SK-N-SH (cell line): ENCODE results near the gene NFIA. TPM values are rescaled to one million over a fixed set of nuclear protein-coding genes. Genes with fewer than 3 reads are reported as not detected.

Source experiments
- CTCF ChIA-PET: fragments of 300-600, 350-600 bp; formaldehyde crosslinking; extraction: SDS; loops from one replicate; lab custom pipeline; 2021; lab: Yijun Ruan, JAX
- POLR2A ChIA-PET: fragments of 350-600 bp; sonication (Branson Sonifier 250); formaldehyde crosslinking; extraction: SDS; loops from one replicate; lab custom pipeline; 2020; ENCODE audit warnings: antibody characterized with exemption, inconsistent platforms; lab: Yijun Ruan, JAX
- DNase-seq: peaks from one replicate; pipeline ENCODE4 v3.0.0; 2012
- H2AFZ ChIP-seq: fragments of 200-600 bp; sonication (generic); 2 replicates; pipeline ENCODE4 v1.8.1; 2016; ENCODE audit warnings: antibody characterized with exemption, mild to moderate bottlenecking, low read depth
- H3F3A ChIP-seq: fragments of 200-600 bp; sonication (generic); replicated peaks from 2 replicates; pipeline ENCODE3; 2016; ENCODE audit warnings: antibody characterized with exemption, mild to moderate bottlenecking; ENCODE audit not compliant: insufficient read depth
- H3K27ac ChIP-seq, 2 experiments: fragments of 200-500 bp in 1 of 2; fragments of 200-600 bp in 1 of 2; sonication (Bioruptor generic) in 1 of 2; sonication (generic), shearing (Covaris generic) in 1 of 2; 2 replicates each; pipeline versions ENCODE4 v1.5.1 to v1.6.1; 2014 to 2016; ENCODE audit warnings: low read depth in 2 of 2, inconsistent platforms in 1 of 2, low read length in 1 of 2, mild to moderate bottlenecking in 1 of 2, mixed read lengths in 1 of 2
- H3K27me3 ChIP-seq: fragments of 200-600 bp; sonication (generic), shearing (Covaris generic); 2 replicates; pipeline ENCODE4 v1.6.1; 2016; ENCODE audit warnings: mixed run types; ENCODE audit not compliant: insufficient read depth
- H3K36me3 ChIP-seq, 2 experiments: fragments of 200-500 bp in 1 of 2; fragments of 200-600 bp in 1 of 2; sonication (Bioruptor generic) in 1 of 2; sonication (generic) in 1 of 2; replicated peaks in 1 of 2; 2 replicates each; pipeline versions ENCODE3 to v1.5.1; 2014 to 2016; ENCODE audit warnings: low read length in 1 of 2, mild to moderate bottlenecking in 1 of 2; ENCODE audit not compliant: insufficient read depth in 2 of 2, control insufficient read depth in 1 of 2
- H3K4me1 ChIP-seq, 2 experiments: fragments of 200-500 bp in 1 of 2; fragments of 200-600 bp in 1 of 2; sonication (Bioruptor generic) in 1 of 2; sonication (generic), shearing (Covaris generic) in 1 of 2; 2 replicates each; pipeline versions ENCODE4 v1.5.1 to v1.6.1; 2014 to 2016; ENCODE audit warnings: low read depth in 1 of 2, low read length in 1 of 2, mixed run types in 1 of 2; ENCODE audit not compliant: insufficient read depth in 2 of 2, control insufficient read depth in 1 of 2
- H3K4me2 ChIP-seq: fragments of 200-600 bp; sonication (generic), shearing (Covaris generic); 2 replicates; pipeline ENCODE4 v1.6.1; 2017; ENCODE audit warnings: mixed run types
- H3K4me3 ChIP-seq, 2 experiments: fragments of 200-500 bp in 1 of 2; fragments of 200-600 bp in 1 of 2; sonication (Bioruptor generic) in 1 of 2; sonication (generic), shearing (Covaris generic) in 1 of 2; 2 replicates each; pipeline versions ENCODE4 v1.5.1 to v1.8.1; 2014 to 2016; ENCODE audit warnings: low read depth in 2 of 2, inconsistent platforms in 1 of 2, low read length in 1 of 2, mild to moderate bottlenecking in 1 of 2, mixed read lengths in 1 of 2, moderate library complexity in 1 of 2
- H3K79me2 ChIP-seq: fragments of 200-600 bp; sonication (generic); 2 replicates; pipeline ENCODE4 v1.8.1; 2017; ENCODE audit warnings: mild to moderate bottlenecking; ENCODE audit not compliant: insufficient read depth
- H3K9ac ChIP-seq: fragments of 200-600 bp; sonication (generic); 2 replicates; pipeline ENCODE4 v1.6.1; 2017; ENCODE audit warnings: mixed run types
- H3K9me2 ChIP-seq: fragments of 200-600 bp; sonication (generic); 2 replicates; pipeline ENCODE4 v1.6.1; 2017; ENCODE audit warnings: mixed run types
- H3K9me3 ChIP-seq: fragments of 200-600 bp; sonication (generic); 2 replicates; pipeline ENCODE4 v1.6.1; 2017; ENCODE audit warnings: mixed run types, mild to moderate bottlenecking, moderate library complexity
- H4K20me1 ChIP-seq: fragments of 200-600 bp; sonication (generic); 2 replicates; pipeline ENCODE4 v1.6.1; 2017; ENCODE audit warnings: mild to moderate bottlenecking, mixed run types; ENCODE audit not compliant: insufficient read depth
- CHD2 ChIP-seq: fragments of 150-350 bp; IDR thresholded peaks from 2 replicates; pipeline ENCODE4 v1.6.1; 2018; ENCODE audit warnings: low read length; ENCODE audit not compliant: partially characterized antibody
- ELF1 ChIP-seq: IDR thresholded peaks from 2 replicates; pipeline ENCODE4 v1.4.0; 2012
- EP300 ChIP-seq, 2 experiments: IDR thresholded peaks; 2 replicates each; pipeline versions ENCODE4 v1.4.0 to v1.6.1; 2012; ENCODE audit warnings: borderline replicate concordance in 1 of 2, low read depth in 1 of 2, low read length in 1 of 2
- EZH2phosphoT487 ChIP-seq: fragments of 200-600 bp; sonication (generic); IDR thresholded peaks from 2 replicates; pipeline ENCODE4 v1.6.1; 2017; ENCODE audit warnings: low read depth, mixed run types, mild to moderate bottlenecking, antibody characterized with exemption, moderate library complexity, borderline replicate concordance
- FOXJ3 ChIP-seq: sonication (generic); formaldehyde crosslinking; IDR thresholded peaks from 2 replicates; pipeline ENCODE4 v1.5.1; 2020; ENCODE audit warnings: mild to moderate bottlenecking, missing genetic modification reagents
- FOXM1 ChIP-seq: IDR thresholded peaks from 2 replicates; pipeline ENCODE4 v1.4.0; 2012; ENCODE audit warnings: low read depth, mild to moderate bottlenecking
- MEF2A ChIP-seq: IDR thresholded peaks from 2 replicates; pipeline ENCODE4 v1.4.0; 2012; ENCODE audit warnings: low read depth, borderline replicate concordance
- POLR2AphosphoS5 ChIP-seq: IDR thresholded peaks from 2 replicates; pipeline ENCODE4 v1.6.1; 2012; ENCODE audit warnings: low read depth, low read length
- RAD21 ChIP-seq: IDR thresholded peaks from 2 replicates; pipeline ENCODE4 v1.6.1; 2012; ENCODE audit warnings: mild to moderate bottlenecking, low read length
- SIN3A ChIP-seq: IDR thresholded peaks from 2 replicates; pipeline ENCODE4 v1.6.1; 2012; ENCODE audit warnings: low read depth, mild to moderate bottlenecking, low read length, moderate library complexity, borderline replicate concordance
- SMC3 ChIP-seq: IDR thresholded peaks from 2 replicates; pipeline ENCODE4 v1.6.1; 2012; ENCODE audit warnings: low read depth, low read length, improper control_type of control experiment
- TCF12 ChIP-seq: IDR thresholded peaks from 2 replicates; pipeline ENCODE4 v1.4.0; 2012
- TEAD4 ChIP-seq: IDR thresholded peaks from 2 replicates; pipeline ENCODE4 v1.4.0; 2012; ENCODE audit warnings: mild to moderate bottlenecking, borderline replicate concordance; ENCODE audit not compliant: insufficient read depth
- WGBS: methylation state at CpG from one replicate; pipeline ENCODE4 v1.1.6; 2017; ENCODE audit warnings: low lambda C conversion rate; 5-methylcytosine and 5-hydroxymethylcytosine counted together
- polyA plus RNA-seq, 3 experiments: library from polyadenylated mRNA; depleted of rRNA; stranded (reverse); fragments of >200 nt; gene quantifications; 2 replicates each; pipeline ENCODE4 v1.2.3, GENCODE V29; 2012
- TF ChIP-seq, protein P1 (sequence below): IDR thresholded peaks from 2 replicates; pipeline ENCODE4 v1.4.0; 2012; ENCODE audit warnings: low read depth, borderline replicate concordance
- TF ChIP-seq, protein P2 (sequence below): IDR thresholded peaks from 2 replicates; pipeline ENCODE4; 2012

NFIA gene
- polyA plus RNA-seq, 1 of the 3 experiments (the other 2 are of a cell fraction), result 3.3 TPM

DNA sequence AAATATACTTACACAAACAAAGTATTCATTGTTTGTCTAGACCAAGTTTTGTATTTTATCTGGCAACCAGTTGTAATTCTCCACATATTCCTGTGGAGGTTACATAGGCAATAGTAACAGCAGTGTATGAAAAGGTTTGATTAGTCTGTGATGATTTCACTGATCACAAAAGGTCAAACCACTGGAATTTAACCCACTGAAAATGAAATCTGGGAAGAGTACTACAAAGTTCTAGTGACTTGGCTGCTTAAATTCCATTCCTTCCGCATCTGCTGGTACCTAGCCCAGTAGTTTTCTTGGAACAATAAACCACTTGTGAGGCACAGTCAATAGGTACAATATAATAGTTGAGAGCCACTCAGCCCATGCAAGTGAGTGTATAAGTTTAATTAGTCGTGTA, 205.4 kb downstream of the NFIA start:
- WGBS, result 80% methylated on average over 2 of the region's 2 CpGs
- no peak overlapping the region for H3K4me3 ChIP-seq
- no peaks in the 10 kb centered on the region for H3F3A ChIP-seq
- TF ChIP-seq FOXJ3 (no peak), TCF12 (peak; percentile 16; the same call in 1 of the 2 replicates)
- no peak overlapping the region for H3K4me2 ChIP-seq
- H3K9me2 ChIP-seq, result no peaks in the 10 kb centered on the region
- H4K20me1 ChIP-seq, result no peaks in the 10 kb centered on the region
- H3K36me3 ChIP-seq, result no peaks in the 10 kb centered on the region
- H3K4me1 ChIP-seq, result peaks cover 3 to 4% of the 10 kb centered on the region in 2 experiments; a peak in 2 of 4 replicates
- ChIA-PET POLR2A (no interaction called here), CTCF (no interaction called here)
- H3K9me3 ChIP-seq, result no peaks in the 10 kb centered on the region
- H3K27me3 ChIP-seq, result no peaks in the 10 kb centered on the region
- no peak overlapping the region for H3K9ac ChIP-seq
- H2AFZ ChIP-seq, result no peak overlapping the region
- no peak overlapping the region for H3K27ac ChIP-seq
- no peak for DNase-seq
- H3K79me2 ChIP-seq, result no peaks in the 10 kb centered on the region

DNA sequence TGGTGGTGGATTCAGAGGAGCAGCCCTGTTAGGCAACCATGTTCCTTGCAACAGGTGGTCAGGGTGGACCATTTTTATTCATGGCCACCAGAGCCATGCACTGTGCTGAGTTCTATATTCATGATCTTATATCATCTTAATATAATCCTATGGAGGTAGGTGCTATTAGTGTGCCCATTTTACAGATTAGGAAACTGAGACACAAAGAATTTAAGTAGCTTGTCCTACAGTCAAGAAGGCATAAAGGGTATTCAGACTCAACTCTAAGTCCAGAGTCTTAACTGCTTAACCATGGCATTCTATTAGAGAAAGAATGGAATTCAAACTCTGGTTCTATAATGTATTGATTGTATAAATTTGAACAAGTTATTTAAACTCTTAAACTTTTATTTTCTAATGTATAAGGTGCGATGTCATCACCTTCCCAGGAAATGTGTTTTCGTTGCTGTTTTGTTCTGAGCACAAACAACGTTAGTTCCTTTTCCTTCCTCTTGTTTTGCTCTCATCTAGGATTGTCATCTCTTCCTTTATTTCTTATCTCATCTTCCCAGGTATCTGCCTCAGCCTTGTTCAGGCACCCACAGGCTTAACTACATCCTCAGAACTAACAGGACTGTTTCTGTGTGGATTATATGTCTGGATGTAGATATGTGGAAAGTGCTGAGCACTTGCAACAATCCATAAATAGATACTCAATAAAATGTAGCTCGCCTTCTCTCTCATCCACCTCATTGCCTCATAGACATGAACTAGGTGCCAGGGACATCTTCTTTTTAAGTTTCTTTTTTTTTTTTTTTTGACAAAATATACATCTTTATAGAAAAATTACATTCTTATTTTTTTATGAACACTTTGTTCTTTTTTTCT, 207.1 kb downstream of the NFIA start:
- TF ChIP-seq EZH2phosphoT487 (no peak), ELF1 (no peak), SMC3 (no peak), SIN3A (no peak), CHD2 (no peak), RAD21 (no peak), MEF2A (no peak), POLR2AphosphoS5 (no peak), TEAD4 (no peak), FOXM1 (no peak), EP300 (IDR thresholded peaks at IDR 0.05; ENCODE audit: borderline replicate concordance in 1 of 2, low read depth in 1 of 2, low read length in 1 of 2) (no peak)
- TF ChIP-seq, protein P1, sequence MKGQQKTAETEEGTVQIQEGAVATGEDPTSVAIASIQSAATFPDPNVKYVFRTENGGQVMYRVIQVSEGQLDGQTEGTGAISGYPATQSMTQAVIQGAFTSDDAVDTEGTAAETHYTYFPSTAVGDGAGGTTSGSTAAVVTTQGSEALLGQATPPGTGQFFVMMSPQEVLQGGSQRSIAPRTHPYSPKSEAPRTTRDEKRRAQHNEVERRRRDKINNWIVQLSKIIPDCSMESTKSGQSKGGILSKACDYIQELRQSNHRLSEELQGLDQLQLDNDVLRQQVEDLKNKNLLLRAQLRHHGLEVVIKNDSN, result no peak
- TF ChIP-seq, protein P2, sequence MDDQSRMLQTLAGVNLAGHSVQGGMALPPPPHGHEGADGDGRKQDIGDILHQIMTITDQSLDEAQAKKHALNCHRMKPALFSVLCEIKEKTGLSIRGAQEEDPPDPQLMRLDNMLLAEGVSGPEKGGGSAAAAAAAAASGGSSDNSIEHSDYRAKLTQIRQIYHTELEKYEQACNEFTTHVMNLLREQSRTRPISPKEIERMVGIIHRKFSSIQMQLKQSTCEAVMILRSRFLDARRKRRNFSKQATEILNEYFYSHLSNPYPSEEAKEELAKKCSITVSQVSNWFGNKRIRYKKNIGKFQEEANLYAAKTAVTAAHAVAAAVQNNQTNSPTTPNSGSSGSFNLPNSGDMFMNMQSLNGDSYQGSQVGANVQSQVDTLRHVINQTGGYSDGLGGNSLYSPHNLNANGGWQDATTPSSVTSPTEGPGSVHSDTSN, result no peak

More for the DNA sequence above, 207.1 kb downstream of the NFIA start:
- CTCF ChIA-PET, result no interaction called here
- no peak for DNase-seq
- H3K27me3 ChIP-seq, result no peaks in the 10 kb centered on the region
- H3K4me1 ChIP-seq, result peaks cover 0 to 3% of the 10 kb centered on the region in 2 experiments; a peak in 1 of 4 replicates
- no peaks in the 10 kb centered on the region for H3K79me2 ChIP-seq
- H3F3A ChIP-seq, result no peaks in the 10 kb centered on the region
- H3K9me3 ChIP-seq, result no peaks in the 10 kb centered on the region
- H3K9ac ChIP-seq, result no peak overlapping the region
- no peak overlapping the region for H3K4me2 ChIP-seq
- no peaks in the 10 kb centered on the region for H3K36me3 ChIP-seq
- no peak overlapping the region for H3K27ac ChIP-seq
- no peak overlapping the region for H3K4me3 ChIP-seq
- WGBS, result 95% methylated on average over 4 of the region's 4 CpGs
- H3K9me2 ChIP-seq, result no peaks in the 10 kb centered on the region
- H2AFZ ChIP-seq, result no peak overlapping the region
- POLR2A ChIA-PET, result no interaction called here
- no peaks in the 10 kb centered on the region for H4K20me1 ChIP-seq
